ENCODE measurements around the gene CAPS.

DNA sequence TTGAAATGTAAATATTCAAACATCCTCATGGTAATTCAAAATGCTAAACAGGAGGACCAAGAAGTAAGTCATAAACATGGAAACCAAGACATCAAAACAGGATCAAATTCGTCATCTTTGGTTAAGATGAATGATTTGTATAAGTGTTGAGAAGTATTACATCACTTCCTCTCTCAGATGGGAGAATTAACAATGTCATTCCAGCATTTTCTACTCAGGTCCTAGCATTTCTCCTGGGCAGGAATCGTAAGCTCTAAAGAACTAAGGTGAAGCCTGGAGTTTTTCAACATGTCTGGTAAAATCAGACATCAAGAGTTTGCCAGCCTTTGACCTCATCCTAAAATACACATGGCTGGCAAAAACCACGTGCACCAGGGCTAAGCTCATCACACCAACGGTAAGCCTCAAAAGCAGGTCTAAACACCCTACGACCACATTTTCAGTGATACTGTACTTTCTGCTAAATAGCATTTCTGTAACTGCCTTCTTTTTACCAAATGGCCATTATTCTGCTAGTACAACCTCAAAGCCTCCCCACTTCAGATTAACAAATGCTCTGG, 39.1 kb downstream of the CAPS start:
- no peak for TF ChIP-seq POLR2A (IDR thresholded peaks at IDR 0.05)
- TF ChIP-seq, protein P1, sequence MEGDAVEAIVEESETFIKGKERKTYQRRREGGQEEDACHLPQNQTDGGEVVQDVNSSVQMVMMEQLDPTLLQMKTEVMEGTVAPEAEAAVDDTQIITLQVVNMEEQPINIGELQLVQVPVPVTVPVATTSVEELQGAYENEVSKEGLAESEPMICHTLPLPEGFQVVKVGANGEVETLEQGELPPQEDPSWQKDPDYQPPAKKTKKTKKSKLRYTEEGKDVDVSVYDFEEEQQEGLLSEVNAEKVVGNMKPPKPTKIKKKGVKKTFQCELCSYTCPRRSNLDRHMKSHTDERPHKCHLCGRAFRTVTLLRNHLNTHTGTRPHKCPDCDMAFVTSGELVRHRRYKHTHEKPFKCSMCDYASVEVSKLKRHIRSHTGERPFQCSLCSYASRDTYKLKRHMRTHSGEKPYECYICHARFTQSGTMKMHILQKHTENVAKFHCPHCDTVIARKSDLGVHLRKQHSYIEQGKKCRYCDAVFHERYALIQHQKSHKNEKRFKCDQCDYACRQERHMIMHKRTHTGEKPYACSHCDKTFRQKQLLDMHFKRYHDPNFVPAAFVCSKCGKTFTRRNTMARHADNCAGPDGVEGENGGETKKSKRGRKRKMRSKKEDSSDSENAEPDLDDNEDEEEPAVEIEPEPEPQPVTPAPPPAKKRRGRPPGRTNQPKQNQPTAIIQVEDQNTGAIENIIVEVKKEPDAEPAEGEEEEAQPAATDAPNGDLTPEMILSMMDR (IDR thresholded peaks at IDR 0.05): no peak
